ENCODE data around the gene SPAG6. TPM values are rescaled to one million over a fixed set of nuclear protein-coding genes. Genes with fewer than 3 reads are reported as not detected.

Gene SPAG6
- polyA plus RNA-seq, 3 donors: 0.11 to 0.13 TPM; not detected in 1

GRCh38 chr10:22417736-22418268 lies 72.5 kb downstream of the SPAG6 start:
- no peaks in the 10 kb centered on the region for H3K27me3 Mint-ChIP-seq (ENCODE audit: low read depth in 3 of 3)
- H3K27me3 ChIP-seq (ENCODE audit: control insufficient read depth in 2 of 2, insufficient read depth in 2 of 2, low read length in 2 of 2): no peaks in the 10 kb centered on the region
- intact Hi-C loops (cut with micrococcal nuclease): no loop called here
- H3K4me3 ChIP-seq (replicated peaks in 1 of 3; ENCODE audit: low read depth in 2 of 3, low read length in 3 of 3): no peak overlapping the region
- H3K36me3 Mint-ChIP-seq: no peaks in the 10 kb centered on the region
- no peak overlapping the region for H3K4me2 ChIP-seq (replicated peaks; ENCODE audit: extremely low read depth, low read length, poor library complexity, severe bottlenecking)
- H3K4me1 Mint-ChIP-seq: no peaks in the 10 kb centered on the region
- H3K36me3 ChIP-seq (replicated peaks in 1 of 2; ENCODE audit: control insufficient read depth in 1 of 2, insufficient read depth in 2 of 2, low read length in 2 of 2): no peaks in the 10 kb centered on the region
- WGBS (ENCODE audit: insufficient coverage): no CpG with 5 or more reads among the region's 3 CpGs
- TF ChIP-seq, protein P1, sequence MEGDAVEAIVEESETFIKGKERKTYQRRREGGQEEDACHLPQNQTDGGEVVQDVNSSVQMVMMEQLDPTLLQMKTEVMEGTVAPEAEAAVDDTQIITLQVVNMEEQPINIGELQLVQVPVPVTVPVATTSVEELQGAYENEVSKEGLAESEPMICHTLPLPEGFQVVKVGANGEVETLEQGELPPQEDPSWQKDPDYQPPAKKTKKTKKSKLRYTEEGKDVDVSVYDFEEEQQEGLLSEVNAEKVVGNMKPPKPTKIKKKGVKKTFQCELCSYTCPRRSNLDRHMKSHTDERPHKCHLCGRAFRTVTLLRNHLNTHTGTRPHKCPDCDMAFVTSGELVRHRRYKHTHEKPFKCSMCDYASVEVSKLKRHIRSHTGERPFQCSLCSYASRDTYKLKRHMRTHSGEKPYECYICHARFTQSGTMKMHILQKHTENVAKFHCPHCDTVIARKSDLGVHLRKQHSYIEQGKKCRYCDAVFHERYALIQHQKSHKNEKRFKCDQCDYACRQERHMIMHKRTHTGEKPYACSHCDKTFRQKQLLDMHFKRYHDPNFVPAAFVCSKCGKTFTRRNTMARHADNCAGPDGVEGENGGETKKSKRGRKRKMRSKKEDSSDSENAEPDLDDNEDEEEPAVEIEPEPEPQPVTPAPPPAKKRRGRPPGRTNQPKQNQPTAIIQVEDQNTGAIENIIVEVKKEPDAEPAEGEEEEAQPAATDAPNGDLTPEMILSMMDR (IDR thresholded peaks at IDR 0.05): no peak
- H3K27ac Mint-ChIP-seq: no peak overlapping the region
- H3K27ac ChIP-seq (ENCODE audit: low read depth in 1 of 2, low read length in 2 of 2): no peak overlapping the region
- no peak overlapping the region for H3K9ac ChIP-seq (ENCODE audit: insufficient read depth, low read length, poor library complexity, severe bottlenecking)
- no peak overlapping the region for H3K4me3 Mint-ChIP-seq
- H4K20me1 ChIP-seq (ENCODE audit: insufficient read depth, low read length): no peaks in the 10 kb centered on the region
- DNase-seq: no peak
- no peaks in the 10 kb centered on the region for H3K4me1 ChIP-seq (ENCODE audit: control insufficient read depth in 1 of 2, insufficient read depth in 2 of 2, low read length in 2 of 2)
- H3K9me3 Mint-ChIP-seq: no peaks in the 10 kb centered on the region
- no peaks in the 10 kb centered on the region for H3K9me3 ChIP-seq (replicated peaks in 1 of 2; ENCODE audit: control insufficient read depth in 1 of 2, insufficient read depth in 1 of 2, low read length in 2 of 2)
- H2AFZ ChIP-seq (ENCODE audit: insufficient read depth, low read depth, low read length, poor library complexity, severe bottlenecking): no peak overlapping the region
- H3K79me2 ChIP-seq (ENCODE audit: insufficient read depth, low read length): no peaks in the 10 kb centered on the region

GRCh38 chr10:22420787-22421517 lies 75.7 kb downstream of the SPAG6 start:
- no peaks in the 10 kb centered on the region for H3K9me3 ChIP-seq (replicated peaks in 1 of 2; ENCODE audit: control insufficient read depth in 1 of 2, insufficient read depth in 1 of 2, low read length in 2 of 2)
- H3K27ac Mint-ChIP-seq: no peak overlapping the region

More at GRCh38 chr10:22420787-22421517, 75.7 kb downstream of the SPAG6 start:
- H3K4me2 ChIP-seq (replicated peaks; ENCODE audit: extremely low read depth, low read length, poor library complexity, severe bottlenecking): no peak overlapping the region
- H3K27ac ChIP-seq (ENCODE audit: low read depth in 1 of 2, low read length in 2 of 2): no peak overlapping the region
- no CpG with 5 or more reads among the region's 4 CpGs for WGBS (ENCODE audit: insufficient coverage)
- H3K4me1 ChIP-seq (ENCODE audit: control insufficient read depth in 1 of 2, insufficient read depth in 2 of 2, low read length in 2 of 2): peaks cover 7 to 8% of the 10 kb centered on the region in 2 donors
- no peaks in the 10 kb centered on the region for H3K36me3 ChIP-seq (replicated peaks in 1 of 2; ENCODE audit: control insufficient read depth in 1 of 2, insufficient read depth in 2 of 2, low read length in 2 of 2)
- H3K4me3 Mint-ChIP-seq: no peak overlapping the region
- H3K27me3 ChIP-seq (ENCODE audit: control insufficient read depth in 2 of 2, insufficient read depth in 2 of 2, low read length in 2 of 2): no peaks in the 10 kb centered on the region
- H3K27me3 Mint-ChIP-seq (ENCODE audit: low read depth in 3 of 3): peaks cover 0 to 2% (median 0%) of the 10 kb centered on the region in 3 donors
- H3K9me3 Mint-ChIP-seq: peaks cover 0 to 3% (median 0%) of the 10 kb centered on the region in 7 donors
- H3K36me3 Mint-ChIP-seq: no peaks in the 10 kb centered on the region
- H2AFZ ChIP-seq (ENCODE audit: insufficient read depth, low read depth, low read length, poor library complexity, severe bottlenecking): no peak overlapping the region
- H3K79me2 ChIP-seq (ENCODE audit: insufficient read depth, low read length): no peaks in the 10 kb centered on the region
- no peak overlapping the region for H3K4me3 ChIP-seq (replicated peaks in 1 of 3; ENCODE audit: low read depth in 2 of 3, low read length in 3 of 3)
- intact Hi-C loops (cut with micrococcal nuclease): no loop called here
- TF ChIP-seq, protein P1 (IDR thresholded peaks at IDR 0.05): no peak
- peaks cover 9% of the 10 kb centered on the region for H3K4me1 Mint-ChIP-seq
- H4K20me1 ChIP-seq (ENCODE audit: insufficient read depth, low read length): no peaks in the 10 kb centered on the region
- H3K9ac ChIP-seq (ENCODE audit: insufficient read depth, low read length, poor library complexity, severe bottlenecking): no peak overlapping the region
- DNase-seq: peak in 1 of 3 donors; percentile 19

All from CD14-positive monocyte (primary cell).